Dermis blood vessel endothelial cell (primary cell): Measurements from ENCODE around the gene GTF2F1. TPM values are rescaled to one million over a fixed set of nuclear protein-coding genes. Genes with fewer than 3 reads are reported as not detected.
"Not testable (repeated sequence)": the region's sequence is repeated elsewhere in the genome, so short reads cannot be mapped to it uniquely, and the experiment has no call there.

ENCODE experiments used
- DNase-seq: peaks from one replicate; pipeline ENCODE4 v3.0.0; 2010
- total RNA-seq: library from RNA; depleted of rRNA; stranded (reverse); fragments of >200 nt; gene quantifications from 2 replicates; pipeline ENCODE4 v1.2.3, GENCODE V29; 2014

Gene GTF2F1
- total RNA-seq, 1 donor from 2014 or later = 41.4 TPM

DNA sequence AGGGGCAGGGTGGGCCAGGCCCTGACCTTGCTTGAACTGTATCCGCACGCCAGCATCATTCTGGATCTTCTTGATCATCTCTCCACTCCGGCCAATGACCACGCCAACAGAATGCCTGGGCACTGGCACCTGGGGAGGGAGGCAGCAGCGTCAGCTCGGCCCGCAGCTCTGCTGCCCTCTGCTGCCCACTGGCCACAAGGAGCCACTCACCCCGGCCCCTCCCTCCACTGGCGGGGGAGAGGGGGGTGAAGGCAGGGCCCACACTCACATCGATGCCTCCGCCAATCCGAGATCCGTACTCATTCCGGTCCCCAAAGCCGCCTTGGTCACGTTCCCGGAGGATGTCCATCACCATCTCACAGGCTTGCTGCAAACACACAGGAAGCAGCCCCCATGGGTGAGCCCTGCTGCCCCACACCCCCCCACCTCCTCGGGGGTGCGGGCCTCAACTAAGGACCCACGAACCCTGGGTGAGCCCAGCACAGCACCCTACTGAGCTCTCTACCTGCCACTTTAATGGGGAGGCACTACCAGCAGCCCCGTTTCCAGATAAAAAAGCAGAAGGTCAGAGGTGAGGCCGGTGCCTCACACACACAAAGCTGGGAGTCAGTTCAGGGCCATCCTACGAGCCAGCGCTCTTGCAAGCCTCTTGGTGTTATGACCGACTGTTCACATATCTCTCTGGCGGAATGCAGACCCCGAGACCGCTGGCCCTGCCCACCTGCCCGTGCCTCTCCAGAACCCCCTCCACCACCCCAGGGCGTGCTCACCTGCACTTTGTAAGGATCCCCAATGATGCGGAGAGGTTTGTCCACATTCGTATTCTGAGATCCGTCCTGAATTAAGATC lies 25.0 kb upstream of the GTF2F1 start:
- peak; percentile 61 for DNase-seq

DNA sequence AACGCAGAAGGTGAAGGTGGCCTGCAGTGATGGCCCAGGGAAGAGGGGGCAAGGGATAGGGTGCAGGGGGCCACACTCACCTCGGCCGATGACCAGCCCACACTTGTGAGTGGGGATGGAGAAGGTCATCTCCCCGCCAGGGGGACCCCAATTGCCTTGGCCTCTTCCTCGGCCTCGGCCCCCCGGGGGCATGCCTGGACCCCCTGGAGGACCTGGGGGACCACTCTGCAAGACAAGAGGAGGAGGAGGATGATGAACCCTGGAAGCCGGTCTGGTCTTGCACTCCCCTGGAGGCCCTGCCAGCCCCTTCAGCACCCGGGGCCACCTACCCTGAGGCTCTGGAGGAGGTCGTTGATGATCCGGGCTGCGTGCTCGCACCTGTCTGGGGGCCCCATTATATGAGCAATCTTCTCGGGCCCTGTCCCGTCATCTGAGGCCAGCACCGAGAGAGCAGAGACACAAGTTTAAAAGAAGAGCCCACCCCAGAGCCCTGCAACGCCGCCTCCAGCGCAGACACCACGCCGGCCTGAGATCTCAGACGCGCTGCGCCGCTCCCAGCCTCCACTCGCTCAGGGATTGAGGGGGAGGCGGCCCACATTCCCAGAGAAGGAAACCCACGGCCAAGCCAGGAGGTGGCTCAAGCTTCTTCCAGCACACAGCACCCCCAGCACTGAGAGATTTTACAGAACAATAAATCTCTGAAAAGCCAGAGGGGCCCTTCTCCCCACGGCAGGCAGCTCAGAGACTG lies 23.9 kb upstream of the GTF2F1 start:
- DNase-seq = no peak

DNA sequence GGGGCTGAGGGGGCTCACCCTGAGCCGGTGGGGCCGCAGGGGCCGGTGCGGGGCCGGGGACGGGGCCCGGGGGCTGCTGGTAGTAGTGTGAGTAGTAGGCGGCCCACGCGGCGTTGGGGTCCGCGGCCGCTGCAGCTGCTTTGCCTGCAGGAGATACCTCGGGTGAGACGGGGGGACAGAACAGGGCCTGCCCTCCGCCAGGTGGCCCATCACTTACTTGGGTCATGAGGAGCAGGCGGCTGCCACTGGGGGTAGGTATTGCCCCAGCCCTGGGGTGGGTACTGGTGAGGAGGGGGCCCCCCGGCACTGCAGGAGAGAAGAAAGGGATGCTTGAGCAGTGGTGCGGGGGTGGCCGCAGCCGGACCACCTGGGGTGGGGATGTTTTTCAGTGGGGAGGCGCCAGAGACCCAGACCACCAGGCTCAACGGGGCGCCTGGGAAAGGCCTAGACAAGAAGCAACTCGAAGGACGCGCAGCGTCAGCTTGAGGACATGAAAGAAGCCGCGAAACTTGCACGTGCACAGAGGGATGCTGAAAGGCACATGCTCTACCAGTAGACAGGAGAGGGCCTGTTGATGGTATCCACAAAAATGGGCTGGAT lies 22.7 kb upstream of the GTF2F1 start:
- no peak for DNase-seq

DNA sequence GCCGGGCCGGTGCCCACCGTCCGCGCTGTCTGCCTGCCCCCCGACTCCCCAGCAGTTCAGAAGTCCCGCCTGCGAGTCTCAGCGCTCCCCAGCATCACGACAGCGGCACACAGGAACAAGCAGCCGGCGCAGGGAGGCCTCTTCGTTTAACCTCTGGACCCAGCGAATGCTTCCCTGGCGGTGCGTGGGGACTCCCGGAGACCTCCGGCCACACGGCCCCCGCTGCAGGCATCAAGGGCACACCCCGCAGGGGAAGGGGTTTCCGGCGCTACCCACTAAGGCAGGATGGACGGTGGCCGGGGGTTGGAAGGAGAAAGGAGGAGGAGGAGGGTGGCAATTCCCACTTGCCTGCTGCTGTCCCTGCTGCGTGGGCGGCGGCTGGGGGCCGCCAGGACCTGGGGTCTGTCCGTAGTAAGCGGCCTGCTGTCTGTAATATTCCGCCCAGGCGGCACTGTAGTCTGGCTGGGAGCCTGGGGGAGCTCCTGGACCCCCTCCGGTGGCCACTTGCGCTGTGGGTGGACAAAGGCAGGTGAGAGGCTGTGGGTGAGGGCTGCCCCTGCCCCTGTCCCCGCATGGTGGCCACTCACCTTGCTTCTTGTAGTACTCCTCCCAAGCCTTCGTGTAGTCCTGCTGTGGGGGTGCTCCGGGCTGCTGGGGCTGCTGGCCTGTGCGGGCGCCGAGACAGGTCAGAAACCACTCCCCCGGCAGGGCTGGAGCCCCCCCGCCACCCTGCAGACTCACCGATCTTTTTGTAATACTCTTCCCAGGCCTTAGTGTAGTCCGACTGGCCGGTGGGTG lies 22.0 kb upstream of the GTF2F1 start:
- DNase-seq = no peak

DNA sequence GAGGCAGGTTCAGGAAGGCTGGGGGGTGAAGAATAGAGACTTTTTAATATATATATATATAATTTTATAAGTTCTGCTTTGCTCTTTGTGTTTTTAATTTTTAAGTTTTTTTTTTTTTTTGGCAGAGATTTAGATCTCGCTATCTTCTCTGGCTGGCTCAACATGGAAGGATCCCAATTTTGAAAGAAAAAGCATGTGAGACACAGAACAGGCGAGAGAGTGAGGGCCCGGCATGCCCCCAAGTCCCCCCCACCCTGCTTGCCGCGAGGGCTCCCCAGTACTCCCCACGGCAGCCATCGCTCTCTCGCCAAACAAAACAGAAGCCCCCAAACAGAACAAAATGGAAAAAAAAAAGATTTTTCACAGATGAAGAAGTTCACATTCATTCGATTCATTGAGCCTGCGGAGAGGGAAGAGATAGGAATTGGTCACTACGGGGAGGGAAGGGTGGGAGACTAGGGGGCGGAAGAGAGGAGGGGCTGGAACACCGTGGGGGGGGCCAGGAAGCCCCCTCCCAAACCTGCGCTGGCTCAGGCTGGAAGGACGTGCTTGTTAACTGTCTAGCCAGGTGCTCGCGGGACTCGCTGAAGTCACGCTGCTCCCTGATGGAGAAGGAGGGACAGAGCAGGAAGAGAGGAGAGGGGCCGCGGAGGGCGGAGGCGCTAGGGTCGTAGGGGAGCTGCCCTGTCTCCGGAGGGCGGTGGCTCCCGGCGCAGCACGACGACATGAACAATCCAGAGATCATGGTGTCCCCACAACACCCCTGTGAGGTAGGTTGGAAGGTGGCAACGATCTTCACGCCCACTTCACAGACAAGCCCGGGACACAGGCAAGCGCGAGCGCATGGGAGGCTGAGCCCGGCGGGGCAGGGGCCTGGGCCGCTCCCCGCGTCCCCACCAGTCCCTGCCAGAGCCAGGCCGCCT lies 21.0 kb upstream of the GTF2F1 start:
- no peak for DNase-seq

DNA sequence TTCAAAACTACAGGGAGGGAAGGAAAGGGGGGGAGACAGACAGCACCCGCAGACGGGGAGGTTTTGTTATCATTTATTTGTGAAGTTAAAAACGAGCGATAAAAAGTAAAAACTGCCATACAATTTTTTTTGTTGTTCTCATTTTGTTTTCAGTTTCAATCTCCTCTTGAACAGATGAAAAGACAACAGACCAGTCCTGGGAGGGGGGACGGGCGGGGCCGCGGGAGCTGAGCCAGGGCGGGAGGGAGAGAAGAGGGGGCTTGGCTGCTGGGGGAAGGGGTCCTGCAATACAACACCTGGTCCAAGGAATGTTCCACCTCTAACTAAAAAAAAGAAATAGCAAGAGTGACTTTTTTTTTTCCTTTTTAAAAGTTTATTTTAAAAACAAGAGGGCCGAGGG lies 20.3 kb upstream of the GTF2F1 start:
- no peak for DNase-seq

DNA sequence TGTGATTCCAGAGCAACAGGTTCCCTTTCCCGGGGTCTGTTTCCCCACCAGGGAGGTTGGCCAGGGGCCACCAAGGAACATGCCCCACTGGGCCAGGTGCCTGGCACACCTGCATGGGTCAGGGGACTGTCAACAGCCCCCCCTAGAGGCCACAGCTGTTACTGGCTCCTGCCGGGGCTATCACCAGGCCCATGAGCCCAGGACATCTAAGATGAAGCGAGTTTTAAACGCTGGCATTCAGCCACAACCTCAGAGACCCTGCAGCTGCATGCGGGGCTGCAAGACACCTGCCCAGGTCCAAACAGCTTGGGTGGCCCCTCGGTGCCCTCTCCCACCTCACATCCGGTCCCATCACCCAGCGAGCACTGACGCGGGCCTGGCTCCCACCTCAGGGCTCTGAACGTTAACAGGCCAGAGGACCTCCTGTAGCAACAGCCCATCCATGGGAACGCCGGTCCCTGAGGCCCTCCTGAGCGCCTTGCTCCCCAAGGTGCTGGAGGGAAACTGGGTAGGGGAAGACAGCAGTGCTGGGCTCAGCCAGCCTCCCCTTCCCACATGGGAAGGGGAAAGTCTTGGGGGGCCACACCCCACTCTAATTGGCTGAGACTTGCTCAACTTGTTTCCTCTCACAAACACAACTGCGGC lies 19.6 kb upstream of the GTF2F1 start:
- DNase-seq = peak; percentile 53

DNA sequence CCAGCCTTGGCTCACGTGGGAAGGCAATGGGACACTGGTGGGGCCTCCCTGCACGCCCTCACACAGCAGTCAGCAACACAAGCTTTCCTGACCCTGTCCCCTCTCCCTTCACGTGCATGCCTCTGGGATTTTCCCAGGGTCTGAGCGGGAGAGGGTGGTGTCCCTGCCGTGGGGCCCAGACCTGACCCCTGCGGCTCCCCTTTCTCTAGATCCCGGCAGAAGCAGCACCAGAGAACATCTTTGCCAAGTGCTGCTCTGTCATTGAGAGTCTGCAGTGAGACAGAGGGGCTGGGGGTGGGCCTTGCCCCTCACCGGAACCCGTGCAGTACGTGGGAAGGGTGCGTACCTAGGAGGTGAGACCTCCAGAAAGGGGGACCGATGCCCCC lies 19.1 kb upstream of the GTF2F1 start:
- DNase-seq = no peak

DNA sequence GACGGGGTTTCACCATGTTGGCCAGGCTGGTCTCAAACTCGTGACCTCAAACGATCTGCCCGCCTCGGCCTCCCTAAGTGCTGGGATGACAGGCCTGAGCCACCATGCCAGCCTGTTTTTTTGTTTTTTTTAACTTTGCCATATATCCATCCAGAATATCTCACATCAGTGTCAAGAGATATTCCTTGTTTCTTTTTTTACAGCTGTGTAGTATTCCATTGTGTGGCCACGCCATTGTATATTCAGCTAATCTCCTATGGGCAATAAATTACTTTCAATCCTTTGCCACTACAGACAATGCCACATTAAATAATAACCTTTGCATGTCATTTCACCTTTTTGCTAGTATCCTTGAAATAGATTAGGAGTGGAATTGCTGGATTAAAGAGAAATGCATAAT lies 16.4 kb upstream of the GTF2F1 start:
- DNase-seq = no peak

DNA sequence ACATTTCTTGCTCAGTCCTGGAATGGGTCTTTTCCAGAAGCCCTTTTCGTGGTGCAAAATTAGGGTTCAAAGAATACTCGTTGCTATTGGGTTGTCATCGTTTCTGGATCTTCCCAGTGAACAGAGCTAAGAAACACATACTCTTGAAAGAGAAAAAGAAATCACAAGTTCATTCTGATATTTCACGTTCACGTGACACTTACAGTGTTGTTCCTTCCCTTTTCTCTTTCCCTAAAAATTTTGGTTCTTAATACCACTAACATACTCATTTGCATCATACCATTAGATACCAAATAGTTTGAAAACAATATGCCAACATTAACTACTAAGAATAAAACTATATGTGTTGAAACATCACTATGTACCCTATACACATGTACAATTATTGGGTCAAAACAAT lies 13.4 kb upstream of the GTF2F1 start:
- DNase-seq = no peak

DNA sequence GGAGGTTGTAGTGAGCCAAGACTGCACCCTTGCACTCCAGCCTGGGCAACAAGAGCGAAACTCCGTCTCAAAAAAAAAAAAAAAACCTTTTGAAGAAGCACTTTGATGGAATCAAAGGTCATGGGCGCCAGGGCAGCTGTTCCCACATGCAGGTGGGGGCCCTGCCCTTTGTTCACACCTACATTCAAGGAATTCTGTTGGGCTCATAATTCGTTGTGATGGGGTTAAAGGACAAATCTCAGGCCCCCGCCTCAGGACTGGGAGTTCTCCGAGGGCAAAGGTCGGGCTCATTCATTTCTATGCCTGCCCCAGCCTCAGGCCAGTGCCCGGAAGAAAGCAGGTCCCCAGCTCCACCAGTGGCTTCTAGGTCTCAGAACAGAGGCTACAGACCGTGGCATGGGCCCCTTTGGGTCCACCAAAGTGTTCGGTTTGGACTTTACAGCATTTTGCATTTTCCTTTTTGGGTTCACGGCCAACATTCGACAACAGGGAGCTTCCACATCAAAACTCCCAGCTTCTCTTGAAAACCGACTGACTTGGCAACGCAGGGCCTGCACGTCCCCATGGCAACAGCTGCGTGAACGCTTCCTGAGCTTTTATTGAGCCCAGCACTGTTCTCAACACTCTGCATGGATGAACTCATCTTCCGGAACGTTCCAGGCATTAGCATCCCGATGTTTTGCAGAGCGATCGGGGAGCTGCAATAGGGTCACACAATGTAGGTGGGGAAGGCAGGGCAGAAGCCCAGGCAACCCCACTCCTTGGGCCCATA lies 10.1 kb upstream of the GTF2F1 start:
- DNase-seq = peak; percentile 86

DNA sequence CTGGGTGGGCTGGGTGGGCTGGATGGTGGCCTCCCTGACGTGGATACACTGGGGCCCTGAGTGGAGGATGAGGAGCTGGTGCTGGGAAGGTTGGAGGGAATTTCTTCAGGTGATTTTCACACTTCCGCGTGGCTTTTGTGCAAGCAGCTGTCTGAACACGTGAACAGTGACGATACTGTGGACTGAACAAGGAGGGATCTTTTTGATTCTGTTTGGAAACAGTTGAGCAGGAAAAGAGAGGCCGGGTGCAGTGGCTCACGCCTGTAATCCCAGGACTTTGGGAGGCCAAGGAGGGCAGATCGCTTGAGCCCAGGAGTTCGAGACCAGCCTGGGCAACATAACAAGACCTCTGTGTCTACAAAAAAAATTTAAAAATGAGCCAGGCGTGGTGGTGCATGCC lies 9.1 kb upstream of the GTF2F1 start:
- no peak for DNase-seq

DNA sequence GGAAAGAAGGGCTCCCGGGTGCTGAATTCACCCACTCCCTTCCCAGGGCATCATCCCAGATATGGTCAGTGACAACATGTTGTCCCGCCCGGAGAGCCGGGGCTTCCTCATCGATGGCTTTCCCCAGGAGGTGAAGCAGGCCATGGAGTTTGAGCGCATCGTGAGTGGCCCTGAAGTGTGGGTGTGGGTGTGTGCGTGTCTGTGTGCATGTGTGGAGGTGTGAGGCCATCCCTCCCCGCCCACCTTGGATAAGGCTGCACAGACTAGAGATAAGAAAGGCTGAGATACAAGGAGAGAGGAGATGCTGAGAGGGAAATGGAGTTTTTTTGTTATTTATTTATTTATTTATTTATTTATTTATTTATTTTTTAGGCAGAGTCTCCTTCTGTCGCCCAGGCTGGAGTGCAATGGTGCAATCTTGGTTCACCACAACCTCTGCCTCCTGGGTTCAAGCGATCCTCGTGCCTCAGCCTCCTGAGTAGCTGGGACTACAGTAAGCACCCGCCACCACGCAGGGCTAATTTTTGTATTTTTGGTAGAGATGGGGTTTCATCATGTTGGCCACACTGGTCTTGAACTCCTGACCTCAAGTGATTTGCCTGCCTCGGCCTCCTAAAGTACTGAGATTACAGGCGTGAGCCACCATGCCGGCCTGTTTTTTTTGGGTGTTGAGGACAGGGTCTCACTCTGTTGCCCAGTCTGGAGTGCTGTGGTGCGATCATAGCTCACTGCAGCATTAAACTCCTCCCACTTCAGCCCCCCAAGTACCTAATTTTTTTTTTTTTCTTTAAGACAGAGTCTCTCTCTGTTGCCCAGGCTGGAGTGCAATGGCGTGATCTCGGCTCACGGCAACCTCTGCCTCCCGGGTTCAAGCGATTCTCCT lies 7.3 kb upstream of the GTF2F1 start:
- not testable (repeated sequence) for DNase-seq

DNA sequence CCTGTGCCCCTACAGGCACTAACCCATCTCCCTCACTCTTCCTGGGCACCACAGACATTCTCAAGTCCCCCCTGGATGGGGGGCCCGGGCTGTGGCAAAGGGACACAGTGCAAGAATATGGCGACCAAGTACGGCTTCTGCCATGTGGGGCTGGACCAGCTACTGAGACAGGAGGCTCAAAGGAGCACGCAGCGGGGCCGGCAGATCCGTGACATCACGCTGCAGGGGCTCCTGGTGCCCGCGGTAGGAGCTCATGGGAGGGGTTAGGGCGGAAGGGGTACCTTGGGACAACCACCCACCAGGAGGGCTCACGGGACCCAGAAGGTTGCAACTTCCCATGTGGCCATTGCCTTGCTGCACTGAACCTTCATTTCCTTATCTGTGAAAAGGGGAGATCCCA lies 3.3 kb upstream of the GTF2F1 start:
- no peak for DNase-seq

DNA sequence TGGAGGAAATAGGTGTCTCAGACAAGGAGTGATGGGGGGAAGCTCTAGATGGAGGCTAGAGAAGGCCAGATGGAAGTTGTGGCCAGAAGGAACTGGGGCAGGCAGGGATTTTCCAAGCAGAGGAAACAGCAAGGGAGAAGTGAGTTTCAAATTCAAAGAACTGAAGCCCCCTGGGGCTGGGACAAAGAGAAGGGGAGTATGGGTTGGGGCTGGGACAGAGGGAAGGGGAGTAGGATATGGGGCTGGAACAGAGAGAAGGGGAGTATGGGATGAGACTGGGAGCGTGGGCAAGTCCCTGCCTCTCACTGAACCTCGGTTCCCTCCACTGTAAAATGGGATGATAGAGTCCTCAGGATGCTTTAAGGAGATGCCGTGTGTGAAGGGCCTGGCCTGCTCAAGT lies 1.9 kb upstream of the GTF2F1 start:
- no peak for DNase-seq

DNA sequence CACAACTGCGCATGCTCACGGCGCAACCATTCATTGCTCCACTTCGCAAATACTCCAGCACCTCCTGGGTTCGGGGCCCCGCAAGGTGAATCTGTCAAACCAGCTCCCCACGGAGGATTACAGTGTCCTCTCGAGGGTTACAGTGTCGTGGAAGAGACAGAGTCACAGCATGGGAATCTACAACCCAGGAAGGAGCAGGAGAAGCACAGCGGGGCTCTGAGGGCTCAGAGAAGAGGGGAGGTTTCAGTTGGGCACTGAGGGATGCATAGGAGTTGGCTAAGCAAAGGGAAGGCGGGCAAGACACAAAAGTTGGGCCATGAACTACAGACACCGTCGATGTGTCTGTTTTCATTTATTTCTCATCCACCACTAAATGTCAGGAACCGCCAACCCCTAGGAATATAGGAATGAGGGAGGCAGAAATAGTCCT lies 1.0 kb upstream of the GTF2F1 start:
- no peak for DNase-seq

DNA sequence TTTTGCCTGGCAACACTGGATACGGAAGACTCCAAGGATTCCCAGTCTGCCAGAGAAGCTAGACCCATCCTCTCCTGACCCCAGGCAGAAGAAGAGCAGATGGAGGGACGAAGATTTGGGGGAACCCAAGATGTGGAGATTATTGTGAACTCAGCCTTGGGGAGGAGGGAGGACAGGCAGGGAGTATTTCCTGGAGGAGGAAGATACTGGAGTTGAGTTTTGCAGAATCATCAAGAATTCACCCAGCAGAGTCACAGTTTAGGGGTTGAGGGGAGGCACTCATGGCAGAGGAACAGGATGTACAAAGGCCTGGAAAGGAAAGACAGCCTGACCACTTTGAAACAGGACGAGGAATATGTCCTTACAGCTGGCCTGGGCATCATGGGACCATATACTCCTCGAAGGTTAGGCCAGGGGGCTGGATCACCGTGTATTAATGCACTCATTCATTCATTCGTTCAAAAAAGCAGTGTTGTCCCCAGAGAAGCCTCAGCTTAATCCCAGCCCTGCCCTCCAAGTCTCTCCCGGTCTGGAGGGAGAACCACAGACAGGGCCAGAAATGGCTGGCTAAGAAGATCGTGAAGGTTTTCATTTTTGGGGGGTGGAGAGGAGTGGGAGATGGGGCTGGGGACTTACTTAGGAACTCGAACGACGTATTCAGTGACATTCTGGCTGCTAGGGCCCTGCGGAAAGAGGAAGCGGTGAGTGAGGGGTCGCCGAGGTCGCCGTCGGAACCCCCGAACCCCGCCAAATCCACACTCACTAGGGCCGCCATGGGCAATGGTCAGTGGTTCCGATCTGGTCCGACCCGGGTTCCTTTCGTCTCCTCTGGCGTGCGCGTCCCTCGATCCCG lies 517 bp downstream of the GTF2F1 start:
- DNase-seq = no peak

DNA sequence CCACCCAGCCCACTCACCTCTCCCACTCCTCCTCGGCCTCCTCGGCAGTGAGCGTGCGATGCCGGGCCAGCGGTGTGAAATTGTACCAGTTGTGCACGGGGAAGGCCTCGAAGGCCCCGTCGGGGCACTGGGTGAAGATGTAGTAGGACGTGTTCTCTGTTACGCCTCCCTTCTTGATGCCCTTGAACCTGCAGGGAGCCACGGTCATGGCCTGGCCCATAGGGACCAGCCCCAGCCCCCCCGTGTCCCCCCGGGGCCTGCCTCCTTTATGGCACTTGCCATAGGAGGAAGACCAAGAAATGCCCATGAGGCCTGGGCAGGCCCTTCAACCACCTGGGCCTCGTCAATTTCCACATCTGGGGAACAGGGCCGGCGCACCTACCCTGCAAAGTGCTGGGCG lies 5.6 kb downstream of the GTF2F1 start:
- DNase-seq = no peak
